OCI-LY7 (cell line): ENCODE measurements around the gene ERI3.

Experiments used
- EZH2phosphoT487 ChIP-seq: fragments of 200-600 bp; sonication (generic); IDR thresholded peaks from 2 replicates; pipeline ENCODE4 v1.6.1; 2018; ENCODE audit warnings: low read depth, borderline replicate concordance, mild to moderate bottlenecking, mixed run types, antibody characterized with exemption, low read length, moderate library complexity, mixed read lengths
- TF ChIP-seq, protein P1 (sequence below): fragments of 200-600 bp; sonication (generic); conservative IDR thresholded peaks from 2 replicates; pipeline ENCODE4 v1.5.1; 2014; ENCODE audit warnings: mild to moderate bottlenecking, antibody characterized with exemption, low read length, moderate library complexity, mixed read lengths

DNA sequence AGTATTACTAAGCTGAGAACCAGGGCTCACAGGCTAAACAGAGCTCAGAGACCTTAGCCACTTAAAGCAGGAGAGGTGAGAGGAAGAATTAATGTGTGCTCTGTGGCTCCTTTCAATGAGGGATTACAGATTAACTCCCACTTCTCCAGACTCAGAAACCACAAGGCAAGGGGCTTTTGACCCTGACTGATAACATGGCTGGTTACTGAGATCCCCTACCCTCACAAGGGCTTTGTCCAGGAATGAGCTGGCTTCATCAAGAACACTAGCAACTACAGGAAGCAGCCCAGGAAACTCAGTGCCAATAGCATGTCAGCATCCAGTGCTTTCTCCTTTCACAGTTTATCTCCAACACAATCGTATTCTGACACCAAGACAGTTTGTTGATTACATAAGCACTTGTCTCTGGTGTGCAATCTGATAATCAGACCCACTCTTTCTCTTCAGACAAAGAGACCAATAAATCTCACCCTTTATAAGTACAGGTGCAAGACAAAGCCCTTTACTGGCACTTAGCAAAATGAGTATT lies 38.8 kb downstream of the ERI3 start:
- TF ChIP-seq, protein P1, sequence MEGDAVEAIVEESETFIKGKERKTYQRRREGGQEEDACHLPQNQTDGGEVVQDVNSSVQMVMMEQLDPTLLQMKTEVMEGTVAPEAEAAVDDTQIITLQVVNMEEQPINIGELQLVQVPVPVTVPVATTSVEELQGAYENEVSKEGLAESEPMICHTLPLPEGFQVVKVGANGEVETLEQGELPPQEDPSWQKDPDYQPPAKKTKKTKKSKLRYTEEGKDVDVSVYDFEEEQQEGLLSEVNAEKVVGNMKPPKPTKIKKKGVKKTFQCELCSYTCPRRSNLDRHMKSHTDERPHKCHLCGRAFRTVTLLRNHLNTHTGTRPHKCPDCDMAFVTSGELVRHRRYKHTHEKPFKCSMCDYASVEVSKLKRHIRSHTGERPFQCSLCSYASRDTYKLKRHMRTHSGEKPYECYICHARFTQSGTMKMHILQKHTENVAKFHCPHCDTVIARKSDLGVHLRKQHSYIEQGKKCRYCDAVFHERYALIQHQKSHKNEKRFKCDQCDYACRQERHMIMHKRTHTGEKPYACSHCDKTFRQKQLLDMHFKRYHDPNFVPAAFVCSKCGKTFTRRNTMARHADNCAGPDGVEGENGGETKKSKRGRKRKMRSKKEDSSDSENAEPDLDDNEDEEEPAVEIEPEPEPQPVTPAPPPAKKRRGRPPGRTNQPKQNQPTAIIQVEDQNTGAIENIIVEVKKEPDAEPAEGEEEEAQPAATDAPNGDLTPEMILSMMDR, result no peak
- TF ChIP-seq EZH2phosphoT487, result no peak
